RCC 7860 (cell line): ENCODE results near the gene UBXN7.
A peak's percentile ranks its signal among the peaks of the same experiment; 100 is the strongest.
"Not testable (repeated sequence)": the region's sequence is repeated elsewhere in the genome, so short reads cannot be mapped to it uniquely, and the experiment has no call there.

ENCODE experiments used
- DNase-seq: peaks from one replicate; pipeline ENCODE4 v3.0.0-alpha.2; 2015; ENCODE audit warnings: low spot score
- FAIRE-seq: peaks from 2 replicates; lab custom pipeline; 2012; peaks lifted over from hg19 to GRCh38; lab: Jason Lieb, UNC

UBXN7 gene

GRCh38 chr3:196357905-196358304, 74.3 kb downstream of the UBXN7 start:
- FAIRE-seq = no peak
- DNase-seq = no peak

DNA sequence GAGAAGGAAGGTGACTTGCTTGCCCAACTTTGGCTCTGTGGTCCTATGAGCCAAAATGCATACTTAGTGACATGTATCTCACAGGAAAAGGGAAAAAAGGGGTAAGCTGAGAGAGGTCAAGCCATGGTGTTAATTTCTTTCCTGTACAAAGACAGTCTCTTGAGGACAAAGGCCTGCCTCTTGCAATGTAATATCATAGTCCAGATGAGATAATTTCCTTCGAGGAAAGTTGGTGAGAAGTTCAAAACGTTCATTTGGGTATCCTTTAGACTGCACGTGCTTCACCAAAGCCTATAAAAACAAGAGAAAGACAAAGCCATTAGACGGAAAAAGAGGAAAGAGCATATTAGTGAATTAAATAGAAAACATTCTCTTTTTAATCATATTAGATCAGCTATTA, 75.7 kb downstream of the UBXN7 start:
- DNase-seq (no peak), FAIRE-seq (no peak)

DNA sequence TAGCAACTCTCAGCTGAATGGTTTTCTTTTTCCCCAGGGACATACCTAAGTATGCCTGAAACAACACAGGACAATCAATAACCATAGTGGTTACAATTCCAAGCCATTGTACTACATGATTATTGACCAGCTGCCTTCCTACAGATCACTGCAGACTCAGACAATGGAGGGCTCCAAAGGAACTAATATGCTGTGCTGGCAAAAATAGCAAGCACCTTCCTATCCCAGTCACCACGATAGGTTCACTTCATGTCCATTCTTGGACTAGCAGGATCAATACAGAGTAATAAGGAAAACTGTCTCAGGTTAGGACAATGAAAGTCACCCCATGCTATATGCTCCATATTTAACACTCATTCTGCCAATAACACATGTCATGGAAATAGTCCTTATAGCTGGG, 76.6 kb downstream of the UBXN7 start:
- FAIRE-seq = no peak
- no peak for DNase-seq

- FAIRE-seq (no peak), DNase-seq (no peak)
These were observed 78.1 kb downstream of the UBXN7 start for GRCh38 chr3:196354132-196354531.

DNA sequence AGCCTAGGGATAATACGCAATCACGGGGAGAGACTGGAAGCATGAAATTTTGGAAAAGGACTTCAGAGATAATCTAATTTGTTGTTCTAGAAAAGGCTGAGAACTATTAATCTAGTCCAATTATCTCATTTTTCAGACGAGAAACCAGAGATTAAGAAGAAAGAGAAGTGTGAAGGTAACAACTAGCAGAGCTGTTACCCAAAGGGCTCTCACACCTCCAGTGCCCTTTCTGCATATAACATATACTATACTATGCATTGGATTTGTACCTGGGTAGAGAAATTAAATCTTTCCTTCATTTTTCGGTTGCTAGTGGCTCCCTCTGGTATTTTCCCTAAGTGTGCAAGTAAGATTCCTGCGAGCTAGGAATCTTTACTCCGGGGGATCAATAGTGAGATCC, 80.7 kb downstream of the UBXN7 start:
- DNase-seq = no peak
- no peak for FAIRE-seq

DNA sequence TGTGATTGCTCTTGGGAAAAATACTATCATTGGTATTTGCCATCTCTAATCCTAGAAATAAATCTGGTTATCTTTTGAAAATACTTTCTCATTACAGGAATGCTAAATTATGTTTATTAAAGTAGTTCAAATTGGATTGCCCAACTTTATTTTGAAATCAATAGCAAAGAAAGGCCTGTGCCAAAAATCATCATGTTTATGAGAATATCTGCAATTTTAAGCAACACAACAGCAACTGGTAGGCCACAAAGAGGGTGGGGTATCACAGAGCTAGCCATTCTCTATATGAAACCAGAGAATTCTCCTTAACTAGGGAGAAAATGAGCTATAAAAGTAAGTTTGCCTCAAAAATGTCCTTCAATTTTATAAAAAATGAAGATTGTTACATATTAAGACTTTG, 82.2 kb downstream of the UBXN7 start:
- DNase-seq = no peak
- no peak for FAIRE-seq

DNA sequence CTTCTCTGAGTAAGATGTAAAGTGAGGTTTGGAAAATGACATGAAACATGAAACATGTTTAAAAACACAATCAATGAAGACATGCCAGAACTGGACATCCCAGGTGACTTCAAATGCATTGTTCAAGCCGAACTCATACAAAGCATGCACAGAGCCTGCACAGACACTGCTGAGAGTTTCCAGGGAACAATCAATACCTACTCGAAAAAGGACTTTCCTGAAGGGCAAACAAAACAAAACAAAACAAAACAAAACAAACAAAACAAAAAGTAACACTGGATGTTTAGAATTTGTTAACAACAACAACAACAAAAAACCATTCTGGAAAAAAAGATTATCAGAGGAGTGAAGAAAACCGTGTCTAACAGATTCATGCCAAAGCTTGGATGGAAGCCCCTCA, 83.5 kb downstream of the UBXN7 start:
- DNase-seq (no peak), FAIRE-seq (no peak)

DNA sequence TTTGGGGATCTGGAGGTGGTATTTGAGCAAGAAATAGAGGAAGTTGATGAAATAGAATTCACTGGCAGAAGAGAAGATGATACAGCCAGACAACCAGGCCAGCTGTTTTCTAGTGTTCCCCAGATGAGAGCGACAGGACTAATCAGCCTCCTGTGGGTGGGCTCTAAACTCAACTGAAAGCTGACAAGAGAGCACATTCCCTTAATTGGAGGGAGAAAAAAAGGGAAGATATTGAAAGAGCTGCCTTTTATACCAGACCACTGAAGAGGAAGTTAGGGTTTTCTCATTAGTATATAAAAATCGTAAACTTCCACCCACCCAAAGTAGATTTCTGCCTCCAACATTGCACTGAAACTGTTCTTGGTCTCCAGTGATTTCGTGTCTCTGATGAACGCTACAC, 87.6 kb downstream of the UBXN7 start:
- DNase-seq = no peak

GRCh38 chr3:196343917-196344316, 88.3 kb downstream of the UBXN7 start:
- not testable (repeated sequence) for DNase-seq, FAIRE-seq

More for the DNA sequence above, 87.6 kb downstream of the UBXN7 start:
- FAIRE-seq = no peak

DNA sequence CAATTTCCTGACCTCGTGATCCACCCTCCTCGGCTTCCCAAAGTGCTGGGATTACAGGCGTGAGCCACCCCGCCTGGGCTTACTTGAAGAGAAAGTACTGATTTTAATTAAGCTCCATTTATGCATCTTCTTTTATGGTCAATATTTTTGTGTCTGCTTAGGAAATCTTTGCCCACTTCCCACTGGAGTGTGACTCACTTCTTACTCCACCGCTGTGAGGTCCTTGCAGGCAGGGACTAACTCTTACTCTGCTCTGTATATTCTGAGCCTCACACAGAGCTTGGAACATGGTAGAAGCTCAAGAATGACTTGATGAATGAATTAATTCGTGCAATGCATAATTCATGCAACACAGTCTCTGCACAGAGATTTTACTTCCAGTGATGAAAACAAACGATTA, 91.1 kb downstream of the UBXN7 start:
- DNase-seq = peak; percentile 34
- FAIRE-seq = peak; percentile 43

- FAIRE-seq (no peak), DNase-seq (no peak)
These were observed 91.8 kb downstream of the UBXN7 start for GRCh38 chr3:196340466-196340865.

- FAIRE-seq (peak; percentile 67), DNase-seq (peak; percentile 67)
These were observed 92.6 kb downstream of the UBXN7 start for GRCh38 chr3:196339493-196340254.

DNA sequence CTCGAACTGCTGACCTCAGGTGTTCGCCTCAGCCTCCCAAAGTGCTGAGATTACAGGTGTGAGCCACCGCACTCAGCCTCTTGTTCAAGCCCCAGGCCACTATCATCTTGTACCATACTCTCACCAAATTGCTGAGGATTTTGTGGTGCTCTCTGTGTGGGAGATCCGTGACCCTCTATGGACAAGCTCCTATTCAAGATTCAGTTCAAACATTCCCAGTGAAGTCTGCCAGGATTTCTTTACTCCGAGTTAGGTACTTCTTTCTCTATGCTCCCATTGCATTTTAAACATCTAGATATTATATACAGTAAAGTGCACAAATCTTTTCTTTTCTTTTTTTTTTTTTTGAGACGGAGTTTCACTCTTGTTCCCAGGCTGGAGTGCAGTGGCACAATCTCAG, 93.2 kb downstream of the UBXN7 start:
- no peak for DNase-seq
- FAIRE-seq = no peak

GRCh38 chr3:196336319-196337145, 95.7 kb downstream of the UBXN7 start:
- no peak for DNase-seq
- FAIRE-seq = no peak

- FAIRE-seq (no peak), DNase-seq (no peak)
These were observed 96.7 kb downstream of the UBXN7 start for GRCh38 chr3:196335503-196335948.

GRCh38 chr3:196334982-196335381, 97.2 kb downstream of the UBXN7 start:
- FAIRE-seq = no peak
- no peak for DNase-seq

GRCh38 chr3:196332168-196332567, 100.1 kb downstream of the UBXN7 start:
- FAIRE-seq = no peak

GRCh38 chr3:196327405-196327804, 104.8 kb downstream of the UBXN7 start:
- DNase-seq (no peak), FAIRE-seq (no peak)

More at GRCh38 chr3:196332168-196332567, 100.1 kb downstream of the UBXN7 start:
- DNase-seq = no peak

- DNase-seq (no peak), FAIRE-seq (no peak)
These were observed 105.3 kb downstream of the UBXN7 start for GRCh38 chr3:196326936-196327335.

DNA sequence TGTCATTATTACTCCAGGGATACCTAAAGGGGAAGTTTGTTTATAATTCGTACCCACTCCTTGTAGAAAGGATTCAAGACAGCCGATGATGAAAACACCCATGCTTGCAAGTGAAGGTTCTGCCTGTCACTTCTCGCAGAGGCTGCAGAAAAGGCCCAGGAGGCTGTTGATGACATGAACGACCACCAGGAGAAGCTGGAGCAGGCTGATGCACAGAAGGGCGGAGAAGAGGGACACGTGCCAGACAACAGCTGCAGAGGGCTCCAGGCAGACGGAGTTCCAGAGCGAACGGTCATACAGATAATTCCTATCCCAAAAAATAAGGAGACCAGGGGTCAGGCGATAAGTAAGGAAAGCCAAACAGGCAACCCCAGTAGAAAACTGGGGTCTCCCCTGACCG, 108.5 kb downstream of the UBXN7 start:
- FAIRE-seq (no peak), DNase-seq (no peak)

DNA sequence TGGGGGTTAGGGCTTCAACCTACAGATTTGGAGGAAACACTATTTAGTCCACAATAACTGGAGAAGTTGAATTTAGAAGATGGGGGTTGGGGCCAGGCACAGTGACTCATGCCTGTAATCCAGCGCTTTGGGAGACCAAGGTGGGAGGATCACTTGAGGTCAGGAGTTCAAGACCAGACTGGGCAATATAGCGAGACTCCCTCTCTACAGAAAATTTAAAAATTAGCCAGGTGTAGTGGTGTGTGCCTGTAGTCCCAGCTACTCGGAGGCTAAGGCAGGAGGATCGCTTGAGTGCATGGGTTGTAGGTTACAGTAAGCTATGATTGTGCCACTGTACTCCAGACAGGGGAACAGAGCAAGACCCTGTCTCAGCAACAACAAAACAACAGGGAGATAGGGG, 109.2 kb downstream of the UBXN7 start:
- FAIRE-seq (no peak), DNase-seq (no peak)

DNA sequence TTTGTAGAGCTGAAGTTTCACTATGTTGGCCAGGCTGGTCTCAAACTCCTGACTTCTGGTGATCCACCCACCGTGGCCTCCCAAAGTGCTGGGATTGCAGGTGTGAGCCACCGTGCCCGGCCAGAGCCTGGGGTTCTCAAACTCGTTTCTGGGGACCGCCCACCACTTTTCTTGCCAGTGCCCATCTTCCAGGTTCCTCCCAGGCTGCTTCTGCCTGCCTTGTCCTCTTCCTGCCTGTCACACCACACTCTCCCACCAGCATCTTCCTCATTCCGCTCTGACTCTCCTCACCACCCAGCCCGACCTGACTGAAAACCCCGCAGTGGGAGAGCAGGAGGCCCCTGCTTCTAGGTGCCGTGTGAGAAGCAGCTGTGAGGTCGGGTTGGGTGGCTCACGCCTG, 111.1 kb downstream of the UBXN7 start:
- FAIRE-seq = no peak
- DNase-seq = no peak
